ENCODE data around the gene TUSC2.

GRCh38 chr3:50355829-50356552, 28.0 kb upstream of the TUSC2 start:
- TF ChIP-seq SIN3A (IDR thresholded peaks at IDR 0.05; ENCODE audit: borderline replicate concordance, insufficient read depth, low read length) (no peak), REST (IDR thresholded peaks at IDR 0.05; ENCODE audit: insufficient read depth in 1 of 2, low read depth in 2 of 2, low read length in 2 of 2) (no peak), POLR2AphosphoS5 (IDR thresholded peaks at IDR 0.05; ENCODE audit: low read depth, low read length) (no peak)
